Neural crest cell (in vitro differentiated cells): ENCODE data around the gene GANAB. TPM values are rescaled to one million over a fixed set of nuclear protein-coding genes. Genes with fewer than 3 reads are reported as not detected.
A peak's percentile ranks its signal among the peaks of the same experiment; 100 is the strongest.
"Not testable (repeated sequence)": the region's sequence is repeated elsewhere in the genome, so short reads cannot be mapped to it uniquely, and the experiment has no call there.

ENCODE experiments used
- DNase-seq: peaks from one replicate; pipeline ENCODE4 v3.0.0; 2021; ENCODE audit warnings: low read depth, mixed read lengths, low spot score
- H3K27ac Mint-ChIP-seq: one replicate; pipeline ENCODE4 v1.8.0; 2021; ENCODE audit warnings: mild to moderate bottlenecking, mixed read lengths; ENCODE audit not compliant: unreplicated experiment
- H3K27me3 Mint-ChIP-seq: 2 replicates; pipeline ENCODE4 v1.8.0; 2021; ENCODE audit warnings: low read depth, mild to moderate bottlenecking, mixed read lengths
- H3K36me3 Mint-ChIP-seq: 2 replicates; pipeline ENCODE4 v1.8.0; 2021; ENCODE audit warnings: low read depth, mild to moderate bottlenecking, mixed read lengths
- H3K4me1 Mint-ChIP-seq: 2 replicates; pipeline ENCODE4 v1.8.0; 2021; ENCODE audit warnings: mixed read lengths
- H3K4me3 Mint-ChIP-seq: one replicate; pipeline ENCODE4 v1.8.0; 2021; ENCODE audit warnings: mild to moderate bottlenecking, mixed read lengths
- H3K9me3 Mint-ChIP-seq: 2 replicates; pipeline ENCODE4 v1.8.0; 2021; ENCODE audit warnings: mixed read lengths
- total RNA-seq: library from RNA; stranded (reverse); gene quantifications from 2 replicates; pipeline ENCODE4 v1.2.1, GENCODE V29; 2021
- TF ChIP-seq, protein P1 (sequence below): fragments of 200-600 bp; sonication (generic); conservative IDR thresholded peaks from 2 replicates; pipeline ENCODE4 v1.5.0; 2021; ENCODE audit warnings: antibody characterized with exemption, mild to moderate bottlenecking

GANAB gene
- total RNA-seq, 1 donor from 2014 or later = 366 TPM

DNA sequence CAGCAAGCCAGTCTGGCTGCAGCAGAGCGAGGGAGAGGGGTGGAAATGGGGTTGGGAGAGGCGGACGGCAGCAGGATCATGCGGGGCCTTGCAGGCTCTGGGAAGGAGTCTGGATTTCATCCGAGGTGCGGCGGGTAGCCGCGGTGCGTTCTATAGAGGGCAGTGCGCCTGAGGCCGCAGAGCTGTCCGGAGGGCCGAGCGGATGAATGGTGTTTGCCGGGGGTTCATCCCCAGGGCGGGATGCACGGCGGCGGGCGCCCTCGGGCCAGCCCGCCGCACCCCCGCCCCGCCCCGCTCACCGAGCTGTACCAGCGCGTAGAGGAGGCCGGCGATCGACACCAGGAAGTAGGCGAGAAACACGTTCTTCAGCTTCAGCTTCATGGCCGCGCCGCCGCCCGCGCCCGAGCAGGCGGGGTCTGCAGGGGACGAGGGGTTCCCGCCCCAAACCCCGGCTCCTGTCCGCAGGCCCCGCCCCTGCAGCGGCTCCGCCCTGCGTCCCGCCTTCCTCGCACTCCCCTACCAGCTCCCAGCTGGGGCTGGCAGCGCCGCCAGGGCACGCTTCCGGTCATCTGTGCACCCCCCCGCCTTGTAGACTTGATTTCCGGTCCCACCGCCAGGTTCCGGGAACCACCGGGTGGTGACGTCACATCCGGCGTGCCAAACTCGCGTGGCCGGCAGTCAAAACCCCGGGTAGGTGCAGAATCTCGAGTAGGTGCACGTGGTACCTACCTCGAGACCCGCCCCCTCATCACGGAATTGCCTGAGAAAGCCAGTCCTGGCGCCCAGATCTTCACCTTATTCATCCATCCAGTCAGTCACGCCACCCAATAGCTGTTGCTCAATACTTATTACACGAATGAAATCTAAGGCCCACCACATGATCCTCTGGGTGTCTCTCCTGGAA, 24.6 kb downstream of the GANAB start, which contains the start of gene B3GAT3:
Gene B3GAT3 (minus strand): TSS at position 420 of the 904 bp plus-strand sequence. CDS start 39 bp downstream, at position 381.
- Mint-ChIP-seq H3K27ac (peak within 1 kb of the TSS; percentile 99), H3K4me3 (peak within 1 kb of the TSS; percentile 100), H3K27me3 (peaks cover 2% of the 10 kb centered on the region), H3K36me3 (peaks cover 20% of the 10 kb centered on the region), H3K4me1 (peaks cover 26% of the 10 kb centered on the region), H3K9me3 (no peaks in the 10 kb centered on the region)
- DNase-seq = peak; percentile 94
- TF ChIP-seq, protein P1, sequence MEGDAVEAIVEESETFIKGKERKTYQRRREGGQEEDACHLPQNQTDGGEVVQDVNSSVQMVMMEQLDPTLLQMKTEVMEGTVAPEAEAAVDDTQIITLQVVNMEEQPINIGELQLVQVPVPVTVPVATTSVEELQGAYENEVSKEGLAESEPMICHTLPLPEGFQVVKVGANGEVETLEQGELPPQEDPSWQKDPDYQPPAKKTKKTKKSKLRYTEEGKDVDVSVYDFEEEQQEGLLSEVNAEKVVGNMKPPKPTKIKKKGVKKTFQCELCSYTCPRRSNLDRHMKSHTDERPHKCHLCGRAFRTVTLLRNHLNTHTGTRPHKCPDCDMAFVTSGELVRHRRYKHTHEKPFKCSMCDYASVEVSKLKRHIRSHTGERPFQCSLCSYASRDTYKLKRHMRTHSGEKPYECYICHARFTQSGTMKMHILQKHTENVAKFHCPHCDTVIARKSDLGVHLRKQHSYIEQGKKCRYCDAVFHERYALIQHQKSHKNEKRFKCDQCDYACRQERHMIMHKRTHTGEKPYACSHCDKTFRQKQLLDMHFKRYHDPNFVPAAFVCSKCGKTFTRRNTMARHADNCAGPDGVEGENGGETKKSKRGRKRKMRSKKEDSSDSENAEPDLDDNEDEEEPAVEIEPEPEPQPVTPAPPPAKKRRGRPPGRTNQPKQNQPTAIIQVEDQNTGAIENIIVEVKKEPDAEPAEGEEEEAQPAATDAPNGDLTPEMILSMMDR = peak; percentile 36

DNA sequence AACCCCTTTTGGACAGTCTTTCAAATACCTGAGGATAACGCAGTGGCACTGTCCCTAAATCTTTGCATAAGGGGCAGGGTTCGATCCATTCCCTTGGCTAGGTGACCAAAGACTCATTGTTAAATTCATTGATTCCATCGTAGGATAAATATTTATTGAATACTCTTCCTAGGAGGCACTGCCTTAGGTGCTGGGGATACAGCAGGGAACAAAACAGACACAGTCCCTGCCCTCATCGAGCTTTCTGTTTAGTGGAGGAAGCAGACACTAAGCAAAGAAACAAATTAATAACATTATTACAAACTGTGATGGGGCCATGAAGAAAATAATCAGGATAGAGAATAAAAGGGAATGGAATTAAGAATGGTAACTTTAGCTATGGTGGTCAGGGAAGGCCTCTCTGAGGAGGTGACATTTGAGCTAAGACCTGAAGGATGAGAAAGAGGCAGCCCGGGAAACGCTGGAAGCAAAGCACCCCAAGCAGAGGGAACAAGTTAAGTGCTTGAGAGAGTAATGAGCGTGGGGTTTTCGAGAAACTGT, 25.3 kb downstream of the GANAB start:
- DNase-seq = no peak
- Mint-ChIP-seq H3K4me3 (peak overlapping the region; percentile 100), H3K9me3 (no peaks in the 10 kb centered on the region), H3K36me3 (peaks cover 19% of the 10 kb centered on the region), H3K4me1 (peaks cover 26% of the 10 kb centered on the region), H3K27me3 (peaks cover 2% of the 10 kb centered on the region), H3K27ac (peak overlapping the region; percentile 99)
- TF ChIP-seq, protein P1 = no peak

DNA sequence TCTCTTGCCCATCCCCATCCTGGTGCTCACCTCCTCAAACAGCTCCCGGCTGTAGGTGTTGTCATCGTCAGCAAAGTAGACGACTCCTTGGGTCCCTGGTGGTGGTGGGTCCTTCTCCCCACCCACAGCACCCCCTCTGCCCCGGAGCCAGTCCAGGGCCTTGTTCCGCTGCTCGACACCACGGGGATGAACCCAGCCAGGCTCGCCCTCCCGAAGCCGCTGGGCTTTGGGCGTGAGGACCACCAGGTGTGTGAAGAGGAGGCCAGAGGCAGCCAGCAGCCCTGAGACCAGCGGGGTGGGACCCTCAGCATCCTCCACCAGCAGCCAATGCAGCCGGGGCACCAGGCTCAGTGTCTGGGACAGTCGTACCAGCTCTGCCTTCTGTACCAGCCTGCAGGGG, 29.5 kb downstream of the GANAB start:
- not testable (repeated sequence) for H3K36me3 Mint-ChIP-seq, H3K4me3 Mint-ChIP-seq, H3K9me3 Mint-ChIP-seq, H3K27ac Mint-ChIP-seq, H3K27me3 Mint-ChIP-seq, DNase-seq
- H3K4me1 Mint-ChIP-seq = peaks cover 27% of the 10 kb centered on the region

DNA sequence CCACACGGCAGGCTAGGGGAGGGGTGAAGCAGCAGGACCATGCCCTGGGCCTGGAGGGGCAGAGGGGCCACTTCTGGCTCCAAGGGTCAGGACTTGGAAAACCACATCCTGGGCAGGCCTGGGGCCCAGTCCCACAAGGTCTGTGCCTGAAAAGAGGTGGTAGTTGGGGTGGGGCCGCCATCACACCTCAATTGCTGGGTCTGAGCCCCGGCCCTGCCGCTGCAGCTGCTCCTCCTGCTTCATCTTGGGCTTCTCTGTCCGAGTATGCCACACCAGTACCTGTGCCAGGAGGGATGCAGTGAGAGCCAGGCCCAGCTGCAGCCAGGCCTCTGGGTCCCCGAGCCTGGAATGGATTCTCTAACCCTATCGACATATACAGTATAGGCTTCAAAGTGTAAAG, 30.9 kb downstream of the GANAB start:
- Mint-ChIP-seq H3K36me3 (peaks cover 6% of the 10 kb centered on the region), H3K4me3 (no peak overlapping the region), H3K27me3 (no peaks in the 10 kb centered on the region), H3K9me3 (no peaks in the 10 kb centered on the region), H3K4me1 (peaks cover 25% of the 10 kb centered on the region), H3K27ac (no peak overlapping the region)
- DNase-seq = no peak
- TF ChIP-seq, protein P1 = no peak

DNA sequence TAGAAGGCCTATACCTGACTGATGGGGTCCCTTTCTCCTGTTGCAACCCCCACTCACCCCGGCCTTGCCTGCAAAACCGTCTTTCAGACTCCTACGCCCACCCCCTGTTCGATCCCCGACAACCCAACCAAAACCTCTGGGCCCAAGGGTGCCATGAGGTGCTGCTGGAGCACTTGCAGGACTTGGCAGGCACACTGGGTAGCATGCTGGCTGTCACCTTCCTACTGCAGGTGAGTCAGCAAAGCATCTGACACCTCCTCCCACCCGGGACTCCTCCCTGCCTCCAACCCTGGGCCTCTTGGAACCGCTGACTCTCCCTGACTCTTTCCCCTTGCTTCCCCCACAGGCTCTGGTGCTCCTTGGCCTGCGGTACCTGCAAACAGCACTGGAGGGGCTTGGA, 32.1 kb downstream of the GANAB start:
- Mint-ChIP-seq H3K9me3 (no peaks in the 10 kb centered on the region), H3K4me1 (peaks cover 24% of the 10 kb centered on the region), H3K4me3 (peak overlapping the region; percentile 84), H3K36me3 (peaks cover 3% of the 10 kb centered on the region), H3K27ac (no peak overlapping the region), H3K27me3 (no peaks in the 10 kb centered on the region)
- no peak for DNase-seq
- TF ChIP-seq, protein P1 = no peak

DNA sequence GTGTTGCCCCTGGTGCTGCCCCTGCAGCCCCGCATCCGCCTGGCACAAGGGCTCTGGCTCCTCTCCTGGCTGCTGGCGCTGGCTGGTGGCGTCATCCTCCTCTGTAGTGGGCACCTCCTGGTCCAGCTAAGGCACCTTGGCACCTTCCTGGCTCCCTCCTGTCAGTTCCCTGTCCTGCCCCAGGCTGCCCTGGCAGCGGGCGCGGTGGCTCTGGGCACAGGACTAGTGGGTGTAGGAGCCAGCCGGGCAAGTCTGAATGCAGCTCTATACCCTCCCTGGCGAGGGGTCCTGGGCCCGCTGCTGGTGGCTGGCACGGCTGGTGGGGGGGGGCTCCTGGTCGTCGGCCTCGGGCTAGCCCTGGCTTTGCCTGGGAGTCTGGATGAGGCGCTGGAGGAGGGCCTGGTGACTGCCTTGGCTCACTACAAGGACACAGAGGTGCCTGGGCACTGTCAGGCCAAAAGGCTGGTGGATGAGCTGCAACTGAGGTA, 33.1 kb downstream of the GANAB start:
- Mint-ChIP-seq H3K36me3 (no peaks in the 10 kb centered on the region), H3K27ac (no peak overlapping the region), H3K9me3 (no peaks in the 10 kb centered on the region), H3K4me3 (peak overlapping the region; percentile 84), H3K4me1 (peaks cover 22% of the 10 kb centered on the region), H3K27me3 (no peaks in the 10 kb centered on the region)
- TF ChIP-seq, protein P1 = no peak
- no peak for DNase-seq
